Left renal pelvis (tissue), 4 donors: ENCODE results near the gene RASGRP2. TPM values are rescaled to one million over a fixed set of nuclear protein-coding genes. Genes with fewer than 3 reads are reported as not detected.

ENCODE experiments used
- DNase-seq, 4 donors: peaks; one replicate each; pipeline ENCODE4 v3.0.0-alpha.2; 2013; ENCODE audit warnings: low read depth in 4 of 4, low spot score in 3 of 4
- polyA plus RNA-seq, 4 donors: library from polyadenylated mRNA; unstranded; fragments of 120-200 nt; gene quantifications; one replicate each; pipeline ENCODE4 v1.2.1, GENCODE V29; 2013; ENCODE audit not compliant: insufficient read length in 4 of 4

The RASGRP2 gene
- polyA plus RNA-seq, 4 donors: 4.1 to 7.7 (median 6.3) TPM

DNA sequence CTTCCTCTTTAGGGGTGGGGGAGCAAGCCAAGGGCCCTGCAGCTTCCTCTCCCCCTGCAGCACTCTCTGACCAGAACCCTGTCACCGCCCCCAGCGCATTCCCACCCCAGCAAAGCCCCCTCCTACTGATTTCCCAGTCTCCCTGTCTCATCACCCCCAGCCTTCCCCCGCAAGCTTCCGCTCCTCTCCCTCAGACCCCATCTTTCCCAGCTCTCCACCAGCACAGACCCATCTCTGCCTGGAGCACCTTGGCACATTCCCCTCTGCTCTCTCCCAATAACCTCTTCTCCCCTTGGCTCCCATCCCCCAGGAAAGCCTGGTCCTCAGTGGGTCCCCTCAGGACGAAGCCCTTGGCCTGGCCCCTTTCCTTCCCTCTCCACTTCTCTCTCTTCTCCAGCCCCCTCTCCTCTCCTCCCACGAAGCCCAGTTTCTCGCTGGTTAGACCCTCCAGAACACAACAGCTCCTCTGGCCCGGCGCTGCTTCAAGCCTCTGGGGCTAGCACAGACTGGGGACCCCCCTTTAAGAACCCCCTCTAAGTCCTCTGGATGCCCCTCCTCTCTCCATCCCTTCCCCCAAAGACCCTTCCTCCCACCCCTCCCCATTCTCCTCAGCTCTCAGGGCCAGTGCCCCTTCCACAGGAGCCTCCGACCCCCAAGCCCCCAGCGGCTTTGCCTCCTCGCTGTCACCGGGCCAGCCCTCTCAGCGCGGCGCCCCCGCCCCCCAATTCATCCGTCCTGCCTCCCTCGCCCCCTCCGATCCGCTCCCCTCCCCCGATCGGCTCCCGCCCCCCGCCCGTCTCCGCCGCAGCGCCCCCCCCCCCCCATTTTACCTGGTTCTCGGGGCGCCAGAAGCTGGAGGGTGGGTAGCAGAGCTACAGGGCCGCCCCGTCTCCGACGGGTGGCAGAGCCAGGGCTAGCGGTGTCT, 21.5 kb downstream of the RASGRP2 start:
- DNase-seq: no peak

DNA sequence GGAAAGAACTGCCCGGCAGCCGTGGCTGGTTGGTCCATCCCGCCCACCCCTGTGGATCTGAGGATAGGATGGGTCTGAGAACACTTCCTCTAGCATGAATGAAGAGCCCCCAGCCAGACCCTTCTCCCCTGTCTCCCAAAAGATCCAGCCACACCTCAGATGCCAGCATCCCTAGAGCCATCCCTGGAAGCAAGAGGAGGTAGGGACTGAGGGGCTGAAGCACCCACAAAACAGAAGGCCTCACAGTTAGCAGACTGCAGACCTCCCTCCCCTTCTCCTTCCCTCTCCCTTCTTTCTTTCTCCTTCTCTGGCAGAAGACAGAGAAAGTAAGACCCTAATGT, 22.6 kb downstream of the RASGRP2 start:
- no peak for DNase-seq

DNA sequence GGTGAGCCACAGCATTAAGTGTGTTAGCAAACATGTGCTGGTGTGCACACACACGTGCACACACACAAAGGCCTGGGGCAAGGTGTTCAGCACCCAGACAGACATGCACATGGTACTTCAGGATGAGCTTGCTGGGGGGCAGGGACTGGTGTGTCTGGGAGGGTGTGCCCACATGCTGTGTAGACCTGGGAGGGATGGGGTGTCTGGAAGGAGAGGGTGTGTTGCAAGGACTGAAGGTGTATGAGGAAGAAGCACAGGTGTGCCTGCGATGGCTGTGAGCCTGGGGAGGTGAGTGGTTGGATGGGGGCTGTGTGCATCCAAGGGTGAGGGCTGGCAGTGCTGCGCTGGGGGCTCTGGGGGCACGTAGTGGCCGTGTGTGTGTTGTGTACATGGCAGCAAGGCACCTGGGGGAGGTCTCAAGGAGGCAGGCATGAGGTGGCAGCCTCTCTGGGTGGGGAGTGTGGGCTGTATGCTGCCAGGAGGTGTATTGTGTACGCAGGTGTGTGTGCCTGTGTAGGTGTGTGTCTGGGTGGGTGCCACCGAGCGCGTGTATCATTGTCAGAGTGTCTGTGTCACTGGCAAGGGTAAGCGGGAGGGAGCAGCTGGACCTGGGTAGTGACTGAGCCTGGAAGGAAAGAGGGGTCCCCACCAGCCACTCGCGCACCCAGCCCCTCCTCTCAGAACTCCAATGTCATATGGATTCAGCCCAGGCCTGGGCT, 23.1 kb downstream of the RASGRP2 start:
- DNase-seq: no peak

DNA sequence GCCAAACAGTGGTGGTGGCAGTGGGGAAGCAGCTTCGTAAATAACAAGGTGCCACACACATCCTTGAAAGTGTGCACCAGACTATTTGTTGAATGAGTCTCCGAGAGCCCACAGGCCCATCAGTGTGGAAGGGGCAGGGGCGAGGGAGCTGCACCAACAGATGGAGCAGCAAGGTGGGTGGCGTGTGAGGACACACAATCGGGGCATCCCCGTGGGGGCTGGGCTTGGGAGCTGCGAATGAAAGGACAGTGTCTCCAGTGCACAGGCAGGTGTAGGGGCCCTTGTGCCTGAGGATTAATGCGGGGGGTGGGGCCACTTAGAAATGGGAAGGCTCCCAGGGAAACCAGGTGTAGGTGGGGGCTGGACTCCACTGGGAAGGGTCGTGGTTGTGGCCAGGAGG, 23.8 kb downstream of the RASGRP2 start:
- no peak for DNase-seq

DNA sequence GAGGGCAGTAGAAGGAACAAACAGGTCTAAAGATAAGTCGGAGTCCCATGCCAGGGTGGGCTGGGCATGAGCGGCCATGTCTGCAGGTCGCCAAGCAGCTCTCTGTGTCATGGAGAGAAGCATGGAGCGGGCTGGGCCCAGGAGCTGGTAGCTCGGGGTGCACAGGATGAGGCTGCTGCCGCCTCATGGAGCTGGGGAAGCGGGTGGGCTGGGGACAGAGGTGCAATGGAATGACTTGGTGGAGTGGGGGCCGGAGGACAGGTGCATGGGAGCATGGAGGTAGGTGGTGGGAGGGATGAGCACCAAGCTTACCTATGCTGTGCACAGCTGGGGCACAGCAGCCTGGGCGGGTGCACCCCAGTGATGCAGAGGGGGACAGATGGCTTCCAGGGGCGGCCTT, 24.5 kb downstream of the RASGRP2 start:
- DNase-seq: no peak

DNA sequence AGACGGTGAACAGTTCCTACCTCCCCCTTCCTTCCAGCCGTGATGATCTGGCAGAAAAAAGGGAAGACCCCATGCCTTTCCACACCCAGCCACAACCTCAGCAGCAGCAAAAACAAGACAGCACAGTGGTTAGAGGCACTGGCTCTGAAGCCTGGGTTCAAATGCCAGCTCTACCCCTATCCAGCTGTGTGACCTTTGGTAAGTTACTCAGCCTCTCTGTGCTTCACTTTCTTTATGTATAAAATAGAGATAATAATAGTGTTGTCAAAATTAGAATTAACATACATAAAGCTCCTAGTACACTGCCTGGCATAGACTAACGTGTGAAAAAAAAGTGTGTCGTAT, 25.2 kb downstream of the RASGRP2 start:
- DNase-seq: no peak

DNA sequence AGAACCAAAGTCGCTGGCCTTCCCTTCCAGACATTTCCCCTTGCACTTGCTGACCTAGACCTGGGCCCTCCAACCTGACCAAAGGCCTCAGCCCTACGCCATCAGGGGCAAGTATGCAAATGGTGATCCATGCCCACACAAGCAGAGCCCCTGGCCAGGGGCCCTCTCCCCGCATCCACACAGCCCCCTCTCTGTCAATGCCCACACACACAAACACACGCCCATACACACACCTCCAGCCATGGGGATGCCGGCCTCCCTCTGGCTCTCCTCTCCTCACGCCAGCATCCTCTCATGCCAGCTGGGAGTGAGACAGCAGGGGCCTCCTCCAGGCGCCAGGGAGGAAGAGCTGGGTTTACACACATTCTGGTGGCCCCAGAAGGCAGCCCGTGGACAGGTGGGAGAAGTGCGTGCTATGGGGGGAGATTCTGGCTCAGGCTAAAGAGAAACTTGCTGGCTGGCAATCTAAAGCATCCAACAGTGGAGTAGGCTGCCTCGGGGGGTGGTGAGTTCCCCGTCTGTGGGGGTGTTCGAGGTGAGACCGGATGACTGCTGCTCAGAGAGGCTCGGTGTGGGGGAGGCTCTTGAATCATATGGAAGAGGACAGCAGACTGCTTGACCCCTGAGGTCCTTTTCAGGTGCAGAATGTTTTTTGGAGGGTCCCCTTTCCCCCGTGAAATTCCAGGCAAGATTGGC, 25.7 kb downstream of the RASGRP2 start:
- DNase-seq: no peak

DNA sequence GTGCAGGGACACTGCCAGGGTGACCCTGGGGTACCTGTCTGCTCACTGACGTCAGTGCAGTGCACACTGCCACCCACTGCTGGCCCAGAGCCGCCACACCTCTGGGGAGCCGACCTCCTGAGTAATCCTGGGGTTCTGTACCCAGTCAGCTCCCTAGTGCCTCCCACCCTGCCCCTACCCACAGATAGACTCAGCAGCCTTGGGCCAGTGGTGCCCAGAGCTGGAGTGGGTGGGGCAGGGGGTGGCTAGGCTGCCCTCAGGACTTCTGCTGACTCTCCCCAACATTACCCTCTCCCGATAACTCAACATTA, 26.7 kb downstream of the RASGRP2 start:
- DNase-seq: no peak

DNA sequence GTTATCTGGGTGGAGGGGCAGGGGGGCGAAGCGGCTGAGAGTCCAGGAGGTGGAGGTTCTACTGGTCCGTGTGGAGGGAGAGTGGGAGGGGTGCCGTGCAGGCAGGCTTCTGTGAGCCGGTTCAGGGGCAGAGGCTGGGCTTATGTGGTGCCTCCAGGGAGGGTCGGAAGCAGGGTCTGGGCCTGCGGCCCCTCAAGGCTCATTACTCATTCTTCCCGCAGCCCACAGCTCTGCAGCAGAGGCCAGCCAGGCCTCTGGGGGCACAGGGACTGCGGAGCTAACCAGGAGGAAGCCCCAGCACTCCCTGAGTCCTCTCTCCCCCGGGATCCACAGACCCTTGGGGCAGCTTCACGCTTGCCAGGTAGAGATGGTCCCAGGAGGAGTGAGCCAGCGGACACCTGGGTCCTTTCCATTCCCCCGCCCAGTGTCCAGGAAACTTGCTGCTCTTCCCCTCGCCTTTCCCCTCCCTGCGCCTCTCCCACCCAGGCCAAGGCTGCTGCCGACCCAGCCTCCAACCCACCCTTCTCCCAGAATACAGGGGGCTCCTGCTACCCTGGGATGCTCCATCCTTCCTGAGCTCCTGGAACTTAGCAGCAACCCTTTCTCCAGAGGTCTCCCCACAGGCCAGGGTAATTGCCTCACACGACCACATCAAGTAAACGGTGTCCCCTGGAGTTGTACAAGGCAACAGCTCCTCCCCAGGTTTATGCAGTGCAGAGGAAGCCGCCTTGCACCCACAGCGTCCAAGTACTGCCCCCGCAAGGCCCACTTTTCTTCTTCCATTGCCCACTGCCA, 27.3 kb downstream of the RASGRP2 start:
- DNase-seq: no peak

DNA sequence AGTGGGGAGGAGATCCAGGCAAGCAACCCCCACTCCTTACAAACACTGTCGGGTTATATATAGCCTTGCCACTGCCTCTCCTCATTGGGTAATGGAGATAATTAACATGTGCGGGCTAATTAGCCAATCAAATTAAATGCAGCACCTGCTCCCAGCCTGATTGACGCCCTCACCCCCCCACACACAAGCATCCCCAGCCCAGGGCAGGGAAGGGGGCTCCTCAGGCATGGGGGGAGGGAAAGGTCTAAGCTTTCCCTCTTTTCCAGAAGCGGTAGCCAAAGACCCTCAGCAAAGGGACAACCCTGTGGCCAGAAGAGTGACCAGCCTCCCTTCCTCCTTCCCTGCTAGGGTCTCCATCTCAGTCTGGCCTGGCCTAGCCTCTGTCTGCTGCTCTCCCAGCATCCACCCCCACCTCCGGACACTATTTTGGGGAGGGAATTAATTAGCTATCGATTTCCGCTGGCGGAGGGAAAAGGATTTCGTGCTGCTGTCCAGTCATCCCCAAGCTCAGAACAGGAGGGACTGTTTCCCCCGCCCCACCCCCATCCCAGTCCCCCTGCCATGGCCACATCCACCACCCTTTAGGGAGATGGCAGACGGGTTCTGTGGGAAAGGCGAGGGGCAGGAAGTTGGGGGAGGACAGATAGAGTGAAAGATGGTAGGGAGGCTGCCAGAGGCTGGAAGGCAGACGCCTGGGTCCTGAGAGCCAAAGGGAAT, 28.0 kb downstream of the RASGRP2 start:
- no peak for DNase-seq

DNA sequence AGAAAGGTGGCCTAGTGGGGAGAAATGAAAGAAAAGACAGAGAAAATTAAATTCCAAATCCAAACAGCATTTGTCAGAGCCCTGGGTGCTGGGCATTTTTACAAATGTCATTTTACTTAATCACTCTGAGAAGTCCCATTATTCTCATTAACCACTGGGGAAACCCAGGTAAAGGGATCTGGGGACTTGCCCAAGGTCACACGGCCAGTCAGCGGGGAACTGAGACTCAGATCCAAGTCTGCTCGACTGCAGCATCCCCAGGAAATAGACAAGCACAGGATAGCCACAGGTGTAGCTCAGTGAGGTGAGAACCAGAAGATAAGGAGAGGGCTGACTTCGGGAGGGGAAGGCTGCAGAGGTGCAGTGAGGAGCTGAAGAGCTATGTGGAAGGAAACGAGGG, 28.8 kb downstream of the RASGRP2 start:
- DNase-seq: no peak

DNA sequence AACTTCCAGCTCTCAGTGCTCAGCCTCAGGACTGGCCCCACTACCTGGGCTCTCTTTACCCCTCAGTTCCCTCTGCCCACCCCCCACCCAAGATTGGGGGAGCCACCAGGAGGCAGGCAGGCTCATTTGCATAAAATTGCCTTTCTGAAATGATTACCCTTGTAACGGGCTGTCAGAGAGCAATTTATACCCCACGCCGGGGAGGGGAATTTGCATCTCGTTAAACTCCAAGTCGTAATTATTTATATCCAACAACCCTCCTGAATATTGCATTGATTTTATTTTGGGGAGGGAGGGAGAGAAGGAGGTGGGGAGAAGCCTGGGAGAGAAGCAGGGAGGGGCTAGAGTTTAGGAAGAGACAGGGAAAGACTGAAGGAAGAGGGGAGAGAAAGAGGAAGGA, 29.3 kb downstream of the RASGRP2 start:
- no peak for DNase-seq

DNA sequence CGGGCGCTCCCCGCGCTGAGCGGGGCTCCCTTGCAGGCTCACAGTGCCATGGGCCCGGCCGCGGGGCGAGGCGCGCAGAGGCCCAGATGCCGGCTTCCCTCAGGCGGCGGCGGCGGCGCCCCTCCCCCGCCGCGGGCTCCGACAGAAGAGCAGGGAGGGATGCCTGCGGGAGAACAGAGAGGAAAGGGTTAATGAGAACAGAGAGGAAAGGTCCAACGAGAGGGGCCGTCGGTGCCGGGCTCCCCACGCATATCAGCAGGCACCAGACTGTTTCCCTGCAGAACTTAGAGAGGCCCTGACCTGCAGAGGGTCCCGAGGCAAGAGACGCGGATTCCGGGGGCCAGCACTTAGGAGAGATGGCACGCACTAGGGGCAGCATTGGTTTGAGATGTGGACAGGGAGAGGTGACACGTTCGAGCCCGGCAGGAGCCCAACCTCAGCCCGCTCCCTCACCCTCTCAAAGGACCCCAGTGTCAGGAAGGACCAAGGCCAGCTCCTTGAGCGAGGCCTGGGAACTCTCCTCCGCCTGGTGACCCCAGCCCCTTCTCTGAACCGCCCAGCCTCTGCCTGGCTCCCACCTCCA, 30.1 kb downstream of the RASGRP2 start:
- no peak for DNase-seq

DNA sequence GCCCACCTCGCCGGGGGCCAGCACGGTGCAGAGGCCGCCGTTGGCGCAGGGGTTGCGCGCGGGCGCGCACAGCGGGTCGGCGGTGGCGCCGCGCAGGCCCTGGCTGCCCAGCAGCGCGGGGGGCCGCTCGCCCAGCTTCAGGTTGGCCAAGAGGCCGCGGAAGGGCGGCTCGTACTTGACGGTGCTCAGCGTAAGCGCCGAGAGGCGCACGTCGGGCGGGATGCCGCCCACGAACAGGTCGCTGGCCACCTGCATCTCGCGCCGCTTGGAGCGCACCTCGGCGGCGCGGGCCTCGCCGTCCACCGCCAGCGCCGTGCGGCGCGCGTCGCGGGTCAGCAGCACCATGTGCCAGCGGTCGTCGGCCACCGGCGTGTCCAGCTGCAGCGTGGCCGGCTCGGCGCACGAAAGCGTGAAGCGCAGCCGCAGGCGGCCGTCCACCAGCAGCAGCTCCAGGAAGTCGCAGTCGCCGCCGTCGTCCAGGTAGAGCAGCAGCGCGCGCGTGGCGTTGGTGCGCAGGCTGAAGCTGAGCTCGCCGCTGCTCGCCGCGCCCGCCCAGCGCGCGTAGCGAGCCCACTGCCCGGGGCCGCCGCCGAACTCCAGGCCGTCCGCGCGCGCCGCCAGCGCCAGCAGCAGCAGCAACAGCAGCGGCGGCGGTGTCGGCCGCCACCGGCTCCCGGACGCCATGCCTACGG, 30.8 kb downstream of the RASGRP2 start:
- peak in 2 of 4 donors; percentile 46 to 53 for DNase-seq

DNA sequence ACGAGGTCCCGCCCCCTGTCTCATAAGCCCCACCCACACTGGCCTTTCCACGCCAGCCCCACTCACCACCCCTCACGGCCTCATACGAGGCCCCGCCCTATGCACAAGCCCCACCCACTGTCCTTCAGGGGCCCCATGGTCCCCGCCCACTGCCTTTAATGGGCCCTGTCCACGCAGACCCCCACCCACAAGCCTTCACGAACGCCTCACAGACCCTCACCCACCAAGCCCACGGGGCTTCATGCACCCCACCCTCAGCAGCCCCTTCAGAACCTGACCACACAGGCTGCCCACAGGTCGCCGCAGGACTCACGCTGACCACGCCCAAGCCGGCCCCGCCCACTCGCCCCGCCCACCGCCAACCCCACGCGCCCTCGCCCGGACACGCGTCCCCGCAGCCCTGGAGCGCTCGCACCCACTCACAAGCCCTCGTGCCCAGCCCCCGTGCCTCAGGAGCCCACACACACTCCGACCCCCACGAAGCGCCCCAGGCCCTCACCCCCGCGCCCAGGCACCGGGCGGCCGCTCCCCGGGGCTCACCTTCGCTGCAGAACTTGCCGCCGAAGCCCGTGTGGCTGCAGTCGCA, 31.4 kb downstream of the RASGRP2 start:
- no peak for DNase-seq

DNA sequence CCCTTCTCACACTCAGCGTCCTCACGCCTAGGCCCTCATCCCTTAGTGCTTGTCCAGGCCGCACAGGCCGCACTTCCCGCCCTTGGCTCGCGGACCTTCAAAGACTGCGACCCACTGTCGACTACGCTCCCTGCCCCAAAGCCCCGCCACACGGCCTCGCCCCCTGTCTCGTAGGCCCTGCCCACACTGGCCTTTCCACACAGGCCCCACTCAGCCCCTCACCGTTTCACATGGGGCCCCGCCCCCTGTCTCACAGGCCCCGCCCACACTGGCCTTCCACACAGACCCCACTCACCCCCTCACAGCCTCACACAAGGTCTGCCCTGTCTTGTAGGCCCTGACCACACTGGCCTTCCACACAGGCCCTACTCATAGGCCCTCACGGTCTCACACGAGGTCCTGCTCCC, 32.0 kb downstream of the RASGRP2 start:
- DNase-seq: no peak

DNA sequence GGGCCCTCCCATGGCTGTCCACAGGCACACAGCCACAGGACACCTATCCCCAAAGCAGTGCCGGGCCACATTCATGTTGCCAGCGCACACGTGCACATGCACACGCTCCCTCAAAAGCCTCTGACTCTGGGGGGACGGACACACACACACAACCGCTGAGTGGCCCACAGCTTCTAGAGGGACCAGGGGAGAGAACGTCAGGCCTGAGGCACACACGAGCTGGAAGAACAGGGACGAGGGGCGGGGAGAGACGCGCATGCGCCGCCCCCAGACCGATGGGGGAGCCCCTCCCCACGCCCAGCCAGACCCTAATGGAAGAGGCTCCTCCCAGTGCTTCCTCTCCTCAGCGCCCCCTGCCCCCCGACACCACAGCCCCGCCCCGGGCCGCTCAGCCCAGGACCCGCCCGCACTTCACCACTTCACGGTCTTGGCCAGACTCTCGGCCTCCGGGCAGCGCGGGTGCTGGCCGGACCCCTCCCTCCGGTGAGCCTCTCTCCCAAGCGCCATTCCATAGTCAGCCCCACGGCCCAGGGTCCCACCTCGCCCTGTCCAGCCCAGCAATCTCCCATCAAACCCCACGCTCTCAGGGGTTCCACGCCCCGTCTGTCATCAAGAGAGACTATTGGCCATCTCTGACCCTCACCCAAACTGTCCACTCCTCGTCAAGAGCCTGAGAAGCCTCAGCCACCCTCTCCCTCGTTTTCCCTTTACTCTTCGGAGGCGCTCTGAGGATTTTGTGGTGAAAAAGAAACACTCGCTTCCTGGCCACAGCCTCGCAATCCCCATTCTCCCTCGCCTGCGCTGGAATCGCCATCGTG, 32.6 kb downstream of the RASGRP2 start:
- DNase-seq: no peak
